ENCODE results near the gene PER3. TPM values are rescaled to one million over a fixed set of nuclear protein-coding genes. Genes with fewer than 3 reads are reported as not detected.
A peak's percentile ranks its signal among the peaks of the same experiment; 100 is the strongest.

PER3 gene
- total and polyA plus RNA-seq, 7 experiments from 2014 or later = 2.2 to 10.4 (median 4.6) TPM

DNA sequence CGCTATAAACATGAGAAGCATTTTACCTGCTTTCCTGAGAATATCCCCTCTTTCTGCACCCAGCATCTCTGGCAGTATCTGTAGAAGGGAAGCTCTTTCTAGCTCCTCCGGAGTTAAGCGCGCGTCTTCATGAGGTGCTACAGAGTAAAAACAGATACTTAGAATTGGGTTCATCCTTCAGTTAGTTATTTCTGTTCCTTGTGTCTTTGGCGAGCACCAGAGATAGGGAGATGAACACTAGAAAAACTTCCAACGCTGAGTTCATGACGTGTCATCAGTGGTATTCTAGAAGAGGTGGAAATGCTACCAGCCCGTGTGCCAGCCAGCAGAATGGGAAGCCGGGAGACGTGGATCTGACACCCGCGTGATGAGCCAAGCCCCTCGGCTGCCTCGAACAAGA lies 66.7 kb downstream of the PER3 start:
- no peak overlapping the region for H3K4me3 ChIP-seq (ENCODE audit: low read length)
- no peaks in the 10 kb centered on the region for H3K4me1 ChIP-seq (ENCODE audit: control insufficient read depth in 2 of 2, insufficient read depth in 2 of 2, low read length in 2 of 2)
- CTCF ChIA-PET = no interaction called here
- Mint-ChIP-seq H3K9me3 (no peaks in the 10 kb centered on the region), H3K27ac (no peak overlapping the region), H3K27me3 (peaks cover 4 to 12% (median 9%) of the 10 kb centered on the region in 5 donors), H3K4me1 (no peaks in the 10 kb centered on the region), H3K4me3 (no peak overlapping the region), H3K36me3 (no peaks in the 10 kb centered on the region)
- H3K36me3 ChIP-seq (ENCODE audit: control insufficient read depth in 2 of 3, insufficient read depth in 3 of 3, low read length in 3 of 3) = no peaks in the 10 kb centered on the region
- no peaks in the 10 kb centered on the region for H3K9me3 ChIP-seq (ENCODE audit: control insufficient read depth in 2 of 3, low read length in 3 of 3)
- DNase-seq (no peak), ATAC-seq (no peak)
- POLR2A ChIA-PET = no interaction called here
- intact Hi-C loops (cut with micrococcal nuclease) = no loop called here
- H3K27ac ChIP-seq (ENCODE audit: low read depth, low read length) = no peak overlapping the region
- H3K27me3 ChIP-seq (ENCODE audit: control insufficient read depth in 2 of 2, insufficient read depth in 2 of 2, low read length in 2 of 2) = no peaks in the 10 kb centered on the region

DNA sequence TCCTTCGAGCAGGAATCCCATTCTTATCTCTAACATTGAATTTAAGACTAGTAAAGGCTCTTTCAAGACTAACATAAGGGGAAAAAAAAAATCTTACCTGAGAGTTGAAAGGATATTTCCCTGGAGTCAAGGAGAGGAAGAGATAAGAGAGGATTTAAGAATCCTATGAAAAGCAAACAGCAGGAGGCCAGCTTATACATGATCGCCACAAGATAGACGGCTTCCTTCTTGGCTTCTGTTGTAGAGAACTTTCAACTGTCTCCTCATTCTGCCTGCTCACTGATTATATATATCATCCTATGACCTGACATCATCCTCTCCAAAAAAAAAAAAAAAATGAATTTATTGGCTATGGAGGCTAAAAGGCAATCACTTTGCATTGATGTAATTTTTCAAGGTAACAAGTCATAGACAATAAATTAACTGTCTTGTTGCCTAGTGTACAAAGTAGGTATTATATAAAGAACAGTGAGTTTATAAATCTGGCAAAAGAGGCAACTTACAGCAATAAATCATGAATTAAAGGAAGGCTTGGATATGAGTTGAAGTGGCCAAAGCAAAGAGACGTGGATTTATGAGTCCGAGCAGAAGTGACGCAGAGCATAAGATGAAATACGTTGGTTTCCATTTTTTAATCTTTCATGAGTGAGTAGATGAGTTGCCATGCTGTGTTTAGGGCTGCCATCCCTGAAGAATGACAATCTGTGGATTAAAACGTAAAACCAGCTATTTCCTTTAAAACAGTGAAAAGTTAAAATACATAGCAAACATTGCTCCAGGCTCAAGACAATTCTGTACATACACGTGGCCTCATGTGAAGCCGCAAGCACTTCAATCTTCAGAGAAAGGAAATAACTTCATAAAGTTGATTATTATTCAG lies 69.0 kb downstream of the PER3 start, which contains the start of gene UTS2:
TSS of gene UTS2 (minus strand) at position 262 of the 880 bp plus-strand sequence. CDS start at position 200, 62 bp downstream.
- Mint-ChIP-seq H3K27me3 (peaks cover 5 to 17% (median 12%) of the 10 kb centered on the region in 5 donors), H3K4me3 (no peak within 1 kb of the TSS), H3K27ac (no peak within 1 kb of the TSS), H3K4me1 (peaks cover 2 to 7% (median 5%) of the 10 kb centered on the region in 7 donors), H3K36me3 (no peaks in the 10 kb centered on the region), H3K9me3 (no peaks in the 10 kb centered on the region)
- ChIA-PET POLR2A (no interaction called here), CTCF (no interaction called here)
- no peak for ATAC-seq
- Histone ChIP-seq H3K4me3 (ENCODE audit: low read length) (no peak within 1 kb of the TSS), H3K36me3 (ENCODE audit: control insufficient read depth in 2 of 3, insufficient read depth in 3 of 3, low read length in 3 of 3) (no peaks in the 10 kb centered on the region), H3K27ac (ENCODE audit: low read depth, low read length) (no peak within 1 kb of the TSS), H3K4me1 (ENCODE audit: control insufficient read depth in 2 of 2, insufficient read depth in 2 of 2, low read length in 2 of 2) (no peaks in the 10 kb centered on the region), H3K27me3 (ENCODE audit: control insufficient read depth in 2 of 2, insufficient read depth in 2 of 2, low read length in 2 of 2) (no peaks in the 10 kb centered on the region), H3K9me3 (ENCODE audit: control insufficient read depth in 2 of 3, low read length in 3 of 3) (no peaks in the 10 kb centered on the region)
- intact Hi-C loops (cut with micrococcal nuclease) = no loop called here
- DNase-seq = no peak

DNA sequence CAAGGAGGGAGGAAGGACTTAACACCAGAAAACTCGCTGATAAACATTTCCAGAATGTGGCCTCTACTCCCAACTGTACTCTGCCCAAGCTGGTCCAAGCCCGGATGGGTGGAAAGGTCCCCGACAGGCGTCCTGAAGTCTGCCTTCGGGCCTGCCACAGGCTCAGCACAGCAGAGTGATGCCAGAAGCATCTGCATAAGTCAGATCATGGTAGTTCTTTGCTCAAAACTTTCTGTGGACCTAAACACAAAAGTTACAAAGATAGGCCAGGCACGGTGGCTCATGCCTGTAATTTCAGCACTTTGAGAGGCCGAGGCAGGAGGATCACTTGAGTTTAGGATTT lies 69.6 kb downstream of the PER3 start:
- no peaks in the 10 kb centered on the region for H3K36me3 ChIP-seq (ENCODE audit: control insufficient read depth in 2 of 3, insufficient read depth in 3 of 3, low read length in 3 of 3)
- H3K36me3 Mint-ChIP-seq = no peaks in the 10 kb centered on the region
- ChIA-PET CTCF (no interaction called here), POLR2A (no interaction called here)
- H3K27me3 ChIP-seq (ENCODE audit: control insufficient read depth in 2 of 2, insufficient read depth in 2 of 2, low read length in 2 of 2) = no peaks in the 10 kb centered on the region
- H3K27ac ChIP-seq (ENCODE audit: low read depth, low read length) = no peak overlapping the region
- no peak for DNase-seq
- no peaks in the 10 kb centered on the region for H3K9me3 ChIP-seq (ENCODE audit: control insufficient read depth in 2 of 3, low read length in 3 of 3)
- no peak overlapping the region for H3K4me3 Mint-ChIP-seq
- ATAC-seq = no peak
- no peak overlapping the region for H3K27ac Mint-ChIP-seq
- H3K4me3 ChIP-seq (ENCODE audit: low read length) = no peak overlapping the region
- H3K4me1 ChIP-seq (ENCODE audit: control insufficient read depth in 2 of 2, insufficient read depth in 2 of 2, low read length in 2 of 2) = no peaks in the 10 kb centered on the region
- intact Hi-C loops (cut with micrococcal nuclease) = no loop called here
- H3K4me1 Mint-ChIP-seq = peaks cover 2 to 7% (median 5%) of the 10 kb centered on the region in 7 donors
- no peaks in the 10 kb centered on the region for H3K9me3 Mint-ChIP-seq
- H3K27me3 Mint-ChIP-seq = peaks cover 5 to 17% (median 12%) of the 10 kb centered on the region in 5 donors

DNA sequence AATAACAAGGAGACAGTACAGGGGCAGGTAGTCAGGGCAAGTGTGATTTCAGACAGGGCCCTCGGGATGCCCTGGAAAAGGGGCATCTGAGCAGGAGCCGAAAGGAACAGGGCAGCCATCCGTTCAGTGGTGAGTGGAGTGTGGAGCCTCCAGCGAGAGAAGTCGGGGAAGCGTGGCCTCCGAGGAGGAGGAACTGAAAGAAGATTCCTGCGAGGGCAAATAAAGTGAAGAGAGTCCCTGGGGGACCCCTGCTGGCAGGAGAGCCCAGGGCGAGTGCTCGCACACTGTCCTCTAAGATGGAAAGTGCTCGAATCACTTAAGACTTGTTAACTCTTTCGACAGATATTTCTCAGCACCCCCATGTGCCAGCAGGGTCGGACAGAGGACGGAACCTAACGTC lies 72.3 kb downstream of the PER3 start:
- peaks cover 2 to 7% (median 5%) of the 10 kb centered on the region in 7 donors for H3K4me1 Mint-ChIP-seq
- ChIA-PET POLR2A (no interaction called here), CTCF (no interaction called here)
- intact Hi-C loops (cut with micrococcal nuclease) = no loop called here
- no peaks in the 10 kb centered on the region for H3K4me1 ChIP-seq (ENCODE audit: control insufficient read depth in 2 of 2, insufficient read depth in 2 of 2, low read length in 2 of 2)
- H3K27ac ChIP-seq (ENCODE audit: low read depth, low read length) = no peak overlapping the region
- no peaks in the 10 kb centered on the region for H3K27me3 ChIP-seq (ENCODE audit: control insufficient read depth in 2 of 2, insufficient read depth in 2 of 2, low read length in 2 of 2)
- DNase-seq (no peak), ATAC-seq (peak; percentile 70)
- peaks cover 5 to 13% (median 6%) of the 10 kb centered on the region in 5 donors for H3K27me3 Mint-ChIP-seq
- H3K27ac Mint-ChIP-seq = peak overlapping the region in 1 of 9 donors; percentile 71
- no peaks in the 10 kb centered on the region for H3K9me3 ChIP-seq (ENCODE audit: control insufficient read depth in 2 of 3, low read length in 3 of 3)
- H3K9me3 Mint-ChIP-seq = peaks cover 0 to 1% (median 0%) of the 10 kb centered on the region in 11 donors
- H3K4me3 ChIP-seq (ENCODE audit: low read length) = no peak overlapping the region
- H3K4me3 Mint-ChIP-seq = peak overlapping the region in 1 of 10 donors; percentile 7
- no peaks in the 10 kb centered on the region for H3K36me3 Mint-ChIP-seq
- no peaks in the 10 kb centered on the region for H3K36me3 ChIP-seq (ENCODE audit: control insufficient read depth in 2 of 3, insufficient read depth in 3 of 3, low read length in 3 of 3)

DNA sequence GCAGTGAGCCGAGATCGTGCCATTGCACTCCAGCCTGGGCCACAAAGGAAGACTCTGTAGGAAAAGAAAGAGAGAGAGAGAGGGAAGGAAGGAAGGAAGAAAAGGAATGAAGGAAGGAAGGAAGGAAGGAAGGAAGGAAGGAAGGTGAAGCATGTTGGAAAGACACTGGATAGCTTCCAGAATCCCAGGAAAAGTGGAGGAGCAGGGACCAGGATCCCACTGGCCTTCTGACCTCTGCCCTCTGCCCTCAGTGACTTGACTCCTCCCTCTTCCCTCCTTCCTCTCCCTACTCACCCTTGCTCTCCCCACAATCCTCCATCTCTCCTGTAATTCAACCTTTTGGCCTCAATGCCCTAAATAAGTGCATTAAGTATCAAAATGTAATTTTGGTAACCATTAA lies 72.9 kb downstream of the PER3 start:
- DNase-seq (no peak), ATAC-seq (no peak)
- CTCF ChIA-PET = no interaction called here
- Histone ChIP-seq H3K9me3 (ENCODE audit: control insufficient read depth in 2 of 3, low read length in 3 of 3) (no peaks in the 10 kb centered on the region), H3K27ac (ENCODE audit: low read depth, low read length) (no peak overlapping the region), H3K27me3 (ENCODE audit: control insufficient read depth in 2 of 2, insufficient read depth in 2 of 2, low read length in 2 of 2) (no peaks in the 10 kb centered on the region), H3K4me1 (ENCODE audit: control insufficient read depth in 2 of 2, insufficient read depth in 2 of 2, low read length in 2 of 2) (no peaks in the 10 kb centered on the region), H3K4me3 (ENCODE audit: low read length) (no peak overlapping the region), H3K36me3 (ENCODE audit: control insufficient read depth in 2 of 3, insufficient read depth in 3 of 3, low read length in 3 of 3) (no peaks in the 10 kb centered on the region)
- no peak overlapping the region for H3K4me3 Mint-ChIP-seq
- H3K27ac Mint-ChIP-seq = no peak overlapping the region
- H3K4me1 Mint-ChIP-seq = peaks cover 2 to 7% (median 5%) of the 10 kb centered on the region in 7 donors
- peaks cover 0 to 1% (median 0%) of the 10 kb centered on the region in 11 donors for H3K9me3 Mint-ChIP-seq
- POLR2A ChIA-PET = no interaction called here
- intact Hi-C loops (cut with micrococcal nuclease) = no loop called here
- H3K27me3 Mint-ChIP-seq = peaks cover 4 to 11% (median 6%) of the 10 kb centered on the region in 5 donors
- no peaks in the 10 kb centered on the region for H3K36me3 Mint-ChIP-seq

DNA sequence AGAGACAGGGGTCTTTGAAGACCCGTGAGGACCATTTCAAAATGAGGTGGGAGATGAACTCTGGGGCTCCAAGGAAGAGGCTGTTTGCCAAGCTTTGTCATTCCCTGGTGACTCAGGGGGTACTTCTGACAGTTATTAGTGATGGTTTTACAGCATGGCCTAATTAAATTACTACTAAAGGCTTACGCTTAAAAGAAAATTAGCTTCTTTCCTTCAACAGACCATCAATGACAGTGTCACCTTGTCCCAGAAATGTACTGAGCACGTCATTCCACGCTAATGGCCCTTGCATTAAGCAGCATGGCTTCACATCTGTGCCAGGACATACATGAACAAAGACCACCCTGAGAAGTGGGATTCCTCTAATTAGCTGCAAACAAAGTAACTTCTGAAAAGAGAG lies 73.9 kb downstream of the PER3 start:
- H3K4me3 Mint-ChIP-seq = no peak overlapping the region
- DNase-seq (no peak), ATAC-seq (no peak)
- no peaks in the 10 kb centered on the region for H3K36me3 ChIP-seq (ENCODE audit: control insufficient read depth in 2 of 3, insufficient read depth in 3 of 3, low read length in 3 of 3)
- peaks cover 2 to 7% (median 5%) of the 10 kb centered on the region in 7 donors for H3K4me1 Mint-ChIP-seq
- H3K36me3 Mint-ChIP-seq = no peaks in the 10 kb centered on the region
- H3K4me3 ChIP-seq (ENCODE audit: low read length) = no peak overlapping the region
- intact Hi-C loops (cut with micrococcal nuclease) = no loop called here
- POLR2A ChIA-PET = no interaction called here
- no peak overlapping the region for H3K27ac ChIP-seq (ENCODE audit: low read depth, low read length)
- H3K9me3 ChIP-seq (ENCODE audit: control insufficient read depth in 2 of 3, low read length in 3 of 3) = no peaks in the 10 kb centered on the region
- H3K27ac Mint-ChIP-seq = no peak overlapping the region
- peaks cover 0 to 1% (median 0%) of the 10 kb centered on the region in 11 donors for H3K9me3 Mint-ChIP-seq
- H3K27me3 ChIP-seq (ENCODE audit: control insufficient read depth in 2 of 2, insufficient read depth in 2 of 2, low read length in 2 of 2) = no peaks in the 10 kb centered on the region
- no peaks in the 10 kb centered on the region for H3K4me1 ChIP-seq (ENCODE audit: control insufficient read depth in 2 of 2, insufficient read depth in 2 of 2, low read length in 2 of 2)
- CTCF ChIA-PET = no interaction called here
- H3K27me3 Mint-ChIP-seq = peaks cover 4 to 7% (median 4%) of the 10 kb centered on the region in 5 donors

DNA sequence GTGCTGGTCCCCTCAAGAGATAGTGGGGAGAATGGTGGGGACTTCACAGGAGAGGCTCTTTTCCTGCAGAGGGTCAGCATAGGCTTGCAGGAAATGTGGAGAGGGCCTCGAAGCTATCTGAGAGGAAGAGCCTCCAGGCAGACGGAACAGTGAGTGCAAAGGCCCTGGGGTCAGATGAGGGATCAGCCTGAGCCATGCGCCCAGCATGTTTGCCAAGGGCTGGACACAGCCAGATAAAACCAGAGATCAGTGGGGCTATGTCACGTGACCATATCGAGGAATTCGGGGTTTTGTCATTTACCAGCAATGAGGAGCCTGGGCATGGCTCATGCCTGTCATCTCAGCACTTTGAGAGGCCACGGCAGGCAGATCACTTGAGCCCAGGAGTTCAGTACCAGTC lies 75.3 kb downstream of the PER3 start:
- Histone ChIP-seq H3K27ac (ENCODE audit: low read depth, low read length) (no peak overlapping the region), H3K9me3 (ENCODE audit: control insufficient read depth in 2 of 3, low read length in 3 of 3) (no peaks in the 10 kb centered on the region), H3K36me3 (ENCODE audit: control insufficient read depth in 2 of 3, insufficient read depth in 3 of 3, low read length in 3 of 3) (no peaks in the 10 kb centered on the region), H3K4me1 (ENCODE audit: control insufficient read depth in 2 of 2, insufficient read depth in 2 of 2, low read length in 2 of 2) (no peaks in the 10 kb centered on the region), H3K4me3 (ENCODE audit: low read length) (no peak overlapping the region), H3K27me3 (ENCODE audit: control insufficient read depth in 2 of 2, insufficient read depth in 2 of 2, low read length in 2 of 2) (no peaks in the 10 kb centered on the region)
- Mint-ChIP-seq H3K4me1 (peaks cover 2 to 7% (median 5%) of the 10 kb centered on the region in 7 donors), H3K4me3 (no peak overlapping the region), H3K27me3 (peaks cover 0 to 7% (median 4%) of the 10 kb centered on the region in 5 donors), H3K36me3 (no peaks in the 10 kb centered on the region), H3K9me3 (peaks cover 0 to 1% (median 0%) of the 10 kb centered on the region in 11 donors), H3K27ac (peak overlapping the region in 1 of 9 donors; percentile 36)
- intact Hi-C loops (cut with micrococcal nuclease) = no loop called here
- ChIA-PET CTCF (interaction anchor here (0.6 kb wide), 1 partner anchor 85 kb away, joined by 3 read pairs; no protein-coding TSS in a partner anchor), POLR2A (no interaction called here)
- DNase-seq = no peak
- no peak for ATAC-seq
